ENCODE measurements around the gene CCR4.

DNA sequence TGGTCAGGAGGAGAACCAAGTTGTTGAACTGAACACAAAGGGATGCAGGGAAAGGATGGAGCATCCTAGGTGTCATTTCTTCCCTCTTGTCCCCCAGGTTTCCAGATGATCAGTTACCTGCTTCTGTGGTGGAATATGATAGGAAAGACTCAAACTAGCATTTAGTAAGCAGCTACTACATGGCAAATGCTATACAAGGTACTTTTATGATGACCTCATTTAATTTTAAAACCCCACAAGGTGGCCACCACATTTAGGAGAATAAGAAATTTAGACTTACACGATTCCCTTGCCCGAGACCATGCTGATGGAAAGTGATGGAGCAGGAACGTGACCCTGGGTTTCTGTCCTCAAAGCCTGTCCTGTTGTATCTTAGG, 40.9 kb downstream of the CCR4 start:
- TF ChIP-seq, protein P1, sequence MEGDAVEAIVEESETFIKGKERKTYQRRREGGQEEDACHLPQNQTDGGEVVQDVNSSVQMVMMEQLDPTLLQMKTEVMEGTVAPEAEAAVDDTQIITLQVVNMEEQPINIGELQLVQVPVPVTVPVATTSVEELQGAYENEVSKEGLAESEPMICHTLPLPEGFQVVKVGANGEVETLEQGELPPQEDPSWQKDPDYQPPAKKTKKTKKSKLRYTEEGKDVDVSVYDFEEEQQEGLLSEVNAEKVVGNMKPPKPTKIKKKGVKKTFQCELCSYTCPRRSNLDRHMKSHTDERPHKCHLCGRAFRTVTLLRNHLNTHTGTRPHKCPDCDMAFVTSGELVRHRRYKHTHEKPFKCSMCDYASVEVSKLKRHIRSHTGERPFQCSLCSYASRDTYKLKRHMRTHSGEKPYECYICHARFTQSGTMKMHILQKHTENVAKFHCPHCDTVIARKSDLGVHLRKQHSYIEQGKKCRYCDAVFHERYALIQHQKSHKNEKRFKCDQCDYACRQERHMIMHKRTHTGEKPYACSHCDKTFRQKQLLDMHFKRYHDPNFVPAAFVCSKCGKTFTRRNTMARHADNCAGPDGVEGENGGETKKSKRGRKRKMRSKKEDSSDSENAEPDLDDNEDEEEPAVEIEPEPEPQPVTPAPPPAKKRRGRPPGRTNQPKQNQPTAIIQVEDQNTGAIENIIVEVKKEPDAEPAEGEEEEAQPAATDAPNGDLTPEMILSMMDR (IDR thresholded peaks at IDR 0.05), result no peak
- TF ChIP-seq POLR2A (IDR thresholded peaks at IDR 0.05), result no peak

All from adrenal gland (tissue), 5 donors.